ENCODE measurements around the gene MAS1. TPM values are rescaled to one million over a fixed set of nuclear protein-coding genes. Genes with fewer than 3 reads are reported as not detected.
"Not testable (repeated sequence)": the region's sequence is repeated elsewhere in the genome, so short reads cannot be mapped to it uniquely, and the experiment has no call there.

Gene MAS1
- polyA plus RNA-seq (ENCODE audit: insufficient read depth in 1 of 5, insufficient read length in 5 of 5, low replicate concordance in 1 of 5) = under 1 TPM; 0.03 to 0.06 (median 0.03) TPM
- long read RNA-seq, donor 1 = 0 reads
- long read RNA-seq, donor 2 = 0 reads
- long read RNA-seq, donor 3 = 0 reads
- long read RNA-seq, donor 4 = 0 reads
- long read RNA-seq, donor 5 = 0 reads
- long read RNA-seq, donor 6 = 0 reads
- long read RNA-seq, donor 7, full-length matches to known transcripts = 1 of 1 reads
- long read RNA-seq, donor 7, partial matches to known transcripts = 0 of 1 reads
- long read RNA-seq, donor 7, other reads (novel, unspliced or antisense) = 0 of 1 reads
- long read RNA-seq, donor 8 = 0 reads

- no peak for DNase-seq
Observed at GRCh38 chr6:159890792-159891191, at the start of gene MAS1. Gene MAS1 (plus strand): TSS chr6:159890988. CDS start chr6:159906956, 15,968 bp downstream.

GRCh38 chr6:159842035-159842434 lies 48.8 kb upstream of the MAS1 start:
- DNase-seq = no peak

GRCh38 chr6:159844737-159845645 lies 45.8 kb upstream of the MAS1 start:
- no peak for DNase-seq

GRCh38 chr6:159848552-159848951 lies 42.2 kb upstream of the MAS1 start:
- DNase-seq = not testable (repeated sequence)

- not testable (repeated sequence) for DNase-seq
Observed at GRCh38 chr6:159849851-159850250, 40.9 kb upstream of the MAS1 start.

GRCh38 chr6:159852877-159853276 lies 37.9 kb upstream of the MAS1 start:
- DNase-seq = no peak

GRCh38 chr6:159853754-159854153 lies 37.0 kb upstream of the MAS1 start:
- DNase-seq = no peak

GRCh38 chr6:159854959-159855358 lies 35.8 kb upstream of the MAS1 start:
- no peak for DNase-seq

GRCh38 chr6:159858259-159858658 lies 32.5 kb upstream of the MAS1 start:
- DNase-seq = no peak

GRCh38 chr6:159860482-159860881 lies 30.3 kb upstream of the MAS1 start:
- DNase-seq = no peak

GRCh38 chr6:159862103-159862502 lies 28.7 kb upstream of the MAS1 start:
- DNase-seq = no peak

- peak; percentile 46 to 65 for DNase-seq
Observed at GRCh38 chr6:159863341-159863740, 27.4 kb upstream of the MAS1 start.

GRCh38 chr6:159865226-159865920 lies 25.4 kb upstream of the MAS1 start:
- DNase-seq = no peak

- DNase-seq = no peak
Observed at GRCh38 chr6:159866286-159867247, 24.2 kb upstream of the MAS1 start.

GRCh38 chr6:159871241-159871640 lies 19.5 kb upstream of the MAS1 start:
- no peak for DNase-seq

- DNase-seq = no peak
Observed at GRCh38 chr6:159871906-159872305, 18.9 kb upstream of the MAS1 start.

GRCh38 chr6:159874435-159874834 lies 16.4 kb upstream of the MAS1 start:
- DNase-seq = peak; percentile 59 to 60

GRCh38 chr6:159875194-159875593 lies 15.6 kb upstream of the MAS1 start:
- no peak for DNase-seq

GRCh38 chr6:159876242-159876641 lies 14.5 kb upstream of the MAS1 start:
- DNase-seq = no peak

- DNase-seq = no peak
Observed at GRCh38 chr6:159877256-159877808, 13.5 kb upstream of the MAS1 start.

GRCh38 chr6:159878341-159878740 lies 12.4 kb upstream of the MAS1 start:
- DNase-seq = no peak
